NCI-H748 (cell line): ENCODE results near the gene TGM5.
"Not testable (repeated sequence)": the region's sequence is repeated elsewhere in the genome, so short reads cannot be mapped to it uniquely, and the experiment has no call there.

Source experiments
- DNase-seq: peaks from one replicate; lab custom pipeline; 2025; ENCODE audit not compliant: unreplicated experiment; lab: John Stamatoyannopoulos, UW

Gene TGM5

GRCh38 chr15:43266834-43267233, at the start of gene TGM5:
TGM5 (minus strand) TSS chr15:43266928; CDS start chr15:43266849, 79 bp downstream.
- DNase-seq = no peak

- DNase-seq = no peak
Measured at GRCh38 chr15:43314171-43314570, 47.4 kb upstream of the TGM5 start.

- DNase-seq = no peak
Measured at GRCh38 chr15:43312378-43312777, 45.6 kb upstream of the TGM5 start.

- DNase-seq = no peak
Measured at GRCh38 chr15:43302205-43302817, 35.6 kb upstream of the TGM5 start, which contains the start of gene TGM7. TGM7 (minus strand) TSS chr15:43302255.

GRCh38 chr15:43299884-43300283, 33.2 kb upstream of the TGM5 start:
- no peak for DNase-seq

- no peak for DNase-seq
Measured at GRCh38 chr15:43299411-43299810, 32.7 kb upstream of the TGM5 start.

GRCh38 chr15:43294091-43294706, 27.5 kb upstream of the TGM5 start:
- DNase-seq = no peak

- no peak for DNase-seq
Measured at GRCh38 chr15:43293432-43293831, 26.7 kb upstream of the TGM5 start.

- DNase-seq = no peak
Measured at GRCh38 chr15:43292375-43293078, 25.8 kb upstream of the TGM5 start.

GRCh38 chr15:43289656-43290055, 22.9 kb upstream of the TGM5 start:
- DNase-seq = not testable (repeated sequence)

GRCh38 chr15:43287254-43287653, 20.5 kb upstream of the TGM5 start:
- DNase-seq = no peak

- no peak for DNase-seq
Measured at GRCh38 chr15:43286074-43286473, 19.3 kb upstream of the TGM5 start.

- DNase-seq = peak; percentile 57
Measured at GRCh38 chr15:43285609-43286037, 18.9 kb upstream of the TGM5 start.

- no peak for DNase-seq
Measured at GRCh38 chr15:43283526-43283925, 16.8 kb upstream of the TGM5 start.

- DNase-seq = no peak
Measured at GRCh38 chr15:43281926-43282602, 15.3 kb upstream of the TGM5 start.

- no peak for DNase-seq
Measured at GRCh38 chr15:43280996-43281395, 14.3 kb upstream of the TGM5 start.

GRCh38 chr15:43279496-43279895, 12.8 kb upstream of the TGM5 start:
- no peak for DNase-seq

- no peak for DNase-seq
Measured at GRCh38 chr15:43278869-43279268, 12.1 kb upstream of the TGM5 start.

GRCh38 chr15:43277901-43278300, 11.2 kb upstream of the TGM5 start:
- DNase-seq = no peak

GRCh38 chr15:43277231-43277823, 10.6 kb upstream of the TGM5 start:
- no peak for DNase-seq

- DNase-seq = no peak
Measured at GRCh38 chr15:43276563-43277200, 10.0 kb upstream of the TGM5 start.
